CD4-positive, alpha-beta T cell treated with Interleukin-12 subunit alpha and Interleukin-12 subunit beta, for 1 hour (primary cell): ENCODE results near the gene BTBD3.

Source experiments
- DNase-seq: peaks from one replicate; pipeline ENCODE4 v3.0.0-alpha.2; 2020

BTBD3 gene

GRCh38 chr20:11972478-11972877 is 54.8 kb downstream of the BTBD3 start:
- no peak for DNase-seq
